ENCODE measurements around the gene PHC1.
"Not testable (repeated sequence)": the region's sequence is repeated elsewhere in the genome, so short reads cannot be mapped to it uniquely, and the experiment has no call there.

PHC1 gene

GRCh38 chr12:8936735-8937134, 22.4 kb downstream of the PHC1 start:
- CTCF ChIA-PET, result no interaction called here
- DNase-seq (ENCODE audit: extremely low spot score), result no peak
- no peak for TF ChIP-seq FOXK2 (IDR thresholded peaks at IDR 0.05)
- TF ChIP-seq TARDBP (IDR thresholded peaks at IDR 0.05), result no peak
- no peak for TF ChIP-seq NFRKB (IDR thresholded peaks at IDR 0.05)
- TF ChIP-seq ZNF384 (IDR thresholded peaks at IDR 0.05), result no peak
- POLR2A ChIA-PET, result interaction anchor here (1.4 kb wide), 1 partner anchor 13 kb away, joined by 4 read pairs; the partner anchor contains the start of gene M6PR

GRCh38 chr12:8937842-8938442, 23.6 kb downstream of the PHC1 start:
- DNase-seq (ENCODE audit: extremely low spot score), result not testable (repeated sequence)
- POLR2A ChIA-PET, result interaction anchor here (2.1 kb wide), 1 partner anchor 11 kb away, joined by 8 read pairs; the partner anchor contains the start of gene M6PR
- CTCF ChIA-PET, result interaction anchor here (0.7 kb wide), 1 partner anchor 19 kb away, joined by 3 read pairs; no protein-coding TSS in a partner anchor

- TF ChIP-seq PKNOX1 (IDR thresholded peaks at IDR 0.05) (no peak), ELF4 (IDR thresholded peaks at IDR 0.05) (no peak), TARDBP (IDR thresholded peaks at IDR 0.05) (no peak), HDGF (IDR thresholded peaks at IDR 0.05; ENCODE audit: borderline replicate concordance) (no peak), FOXK2 (IDR thresholded peaks at IDR 0.05) (no peak), SUZ12 (IDR thresholded peaks at IDR 0.05) (no peak), L3MBTL2 (conservative IDR thresholded peaks at IDR 0.05) (no peak), CTBP1 (IDR thresholded peaks at IDR 0.05; ENCODE audit: borderline replicate concordance) (no peak), ARNT (IDR thresholded peaks at IDR 0.05) (no peak), SP1 (IDR thresholded peaks at IDR 0.05) (no peak), BHLHE40 (IDR thresholded peaks at IDR 0.05; ENCODE audit: borderline replicate concordance) (no peak), FOXA1 (IDR thresholded peaks at IDR 0.05) (no peak), NFRKB (IDR thresholded peaks at IDR 0.05) (no peak), LEF1 (IDR thresholded peaks at IDR 0.05; ENCODE audit: borderline replicate concordance) (no peak), ZNF384 (IDR thresholded peaks at IDR 0.05) (no peak), FOXM1 (IDR thresholded peaks at IDR 0.05; ENCODE audit: borderline replicate concordance) (no peak)
- ChIA-PET CTCF (no interaction called here), POLR2A (no interaction called here)
- DNase-seq (ENCODE audit: extremely low spot score), result no peak
Observed at GRCh38 chr12:8941691-8942478, 27.6 kb downstream of the PHC1 start.

GRCh38 chr12:8943565-8944186, 29.4 kb downstream of the PHC1 start:
- CTCF ChIA-PET, result no interaction called here
- no peak for TF ChIP-seq L3MBTL2 (conservative IDR thresholded peaks at IDR 0.05)
- no peak for TF ChIP-seq LEF1 (IDR thresholded peaks at IDR 0.05; ENCODE audit: borderline replicate concordance)
- no peak for TF ChIP-seq CTBP1 (IDR thresholded peaks at IDR 0.05; ENCODE audit: borderline replicate concordance)
- TF ChIP-seq SP1 (IDR thresholded peaks at IDR 0.05), result no peak
- no peak for TF ChIP-seq ARNT (IDR thresholded peaks at IDR 0.05)
- no peak for TF ChIP-seq ELF4 (IDR thresholded peaks at IDR 0.05)
- no peak for TF ChIP-seq FOXA1 (IDR thresholded peaks at IDR 0.05)
- no peak for TF ChIP-seq HDGF (IDR thresholded peaks at IDR 0.05; ENCODE audit: borderline replicate concordance)
- no peak for TF ChIP-seq NFRKB (IDR thresholded peaks at IDR 0.05)
- TF ChIP-seq TARDBP (IDR thresholded peaks at IDR 0.05), result no peak
- no peak for TF ChIP-seq PKNOX1 (IDR thresholded peaks at IDR 0.05)
- TF ChIP-seq BHLHE40 (IDR thresholded peaks at IDR 0.05; ENCODE audit: borderline replicate concordance), result no peak
- TF ChIP-seq SUZ12 (IDR thresholded peaks at IDR 0.05), result no peak
- no peak for TF ChIP-seq FOXK2 (IDR thresholded peaks at IDR 0.05)
- no peak for TF ChIP-seq ZNF384 (IDR thresholded peaks at IDR 0.05)
- TF ChIP-seq FOXM1 (IDR thresholded peaks at IDR 0.05; ENCODE audit: borderline replicate concordance), result no peak
- POLR2A ChIA-PET, result no interaction called here
- no peak for DNase-seq (ENCODE audit: extremely low spot score)

- DNase-seq (ENCODE audit: extremely low spot score), result no peak
- ChIA-PET CTCF (no interaction called here), POLR2A (no interaction called here)
- TF ChIP-seq SP1 (IDR thresholded peaks at IDR 0.05) (no peak), ELF4 (IDR thresholded peaks at IDR 0.05) (no peak), FOXM1 (IDR thresholded peaks at IDR 0.05; ENCODE audit: borderline replicate concordance) (no peak), ZNF384 (IDR thresholded peaks at IDR 0.05) (no peak), FOXK2 (IDR thresholded peaks at IDR 0.05) (no peak), NFRKB (IDR thresholded peaks at IDR 0.05) (no peak), LEF1 (IDR thresholded peaks at IDR 0.05; ENCODE audit: borderline replicate concordance) (no peak), PKNOX1 (IDR thresholded peaks at IDR 0.05) (no peak), FOXA1 (IDR thresholded peaks at IDR 0.05) (no peak), HDGF (IDR thresholded peaks at IDR 0.05; ENCODE audit: borderline replicate concordance) (no peak), CTBP1 (IDR thresholded peaks at IDR 0.05; ENCODE audit: borderline replicate concordance) (no peak), SUZ12 (IDR thresholded peaks at IDR 0.05) (no peak), BHLHE40 (IDR thresholded peaks at IDR 0.05; ENCODE audit: borderline replicate concordance) (no peak), L3MBTL2 (conservative IDR thresholded peaks at IDR 0.05) (no peak), TARDBP (IDR thresholded peaks at IDR 0.05) (no peak), ARNT (IDR thresholded peaks at IDR 0.05) (no peak)
Observed at GRCh38 chr12:8946733-8947132, 32.4 kb downstream of the PHC1 start.

All from HEK293T (cell line).